22Rv1 (cell line): ENCODE results near the gene TBCA.

ENCODE experiments used
- ZFX ChIP-seq: fragments of 450-650 bp; IDR thresholded peaks from 2 replicates; pipeline ENCODE4 v1.6.1; 2017; ENCODE audit warnings: antibody characterized with exemption, borderline replicate concordance
- TF ChIP-seq, protein P1 (sequence below): fragments of 450-650 bp; IDR thresholded peaks from 2 replicates; pipeline ENCODE4 v1.5.1; 2017; ENCODE audit warnings: mild to moderate bottlenecking

DNA sequence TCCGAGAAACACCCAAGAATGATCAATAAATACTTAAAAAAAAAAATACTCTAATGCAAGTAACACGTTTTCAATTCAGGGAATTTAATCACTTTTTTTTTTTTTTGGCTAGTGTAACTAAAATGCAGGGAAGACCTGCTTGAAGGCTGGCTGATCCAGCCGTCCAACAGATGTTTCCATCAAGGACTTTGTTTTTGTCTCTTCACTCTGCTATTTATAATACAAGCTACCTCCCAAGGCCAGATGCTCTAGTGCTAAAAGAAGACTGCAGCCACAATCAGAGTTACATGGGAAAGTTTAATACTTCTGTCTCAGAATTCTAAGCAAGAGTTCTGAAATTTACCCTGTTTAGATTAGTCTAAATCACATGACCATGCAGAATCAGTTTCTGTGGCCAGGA is 14.5 kb downstream of the TBCA start:
- TF ChIP-seq, protein P1, sequence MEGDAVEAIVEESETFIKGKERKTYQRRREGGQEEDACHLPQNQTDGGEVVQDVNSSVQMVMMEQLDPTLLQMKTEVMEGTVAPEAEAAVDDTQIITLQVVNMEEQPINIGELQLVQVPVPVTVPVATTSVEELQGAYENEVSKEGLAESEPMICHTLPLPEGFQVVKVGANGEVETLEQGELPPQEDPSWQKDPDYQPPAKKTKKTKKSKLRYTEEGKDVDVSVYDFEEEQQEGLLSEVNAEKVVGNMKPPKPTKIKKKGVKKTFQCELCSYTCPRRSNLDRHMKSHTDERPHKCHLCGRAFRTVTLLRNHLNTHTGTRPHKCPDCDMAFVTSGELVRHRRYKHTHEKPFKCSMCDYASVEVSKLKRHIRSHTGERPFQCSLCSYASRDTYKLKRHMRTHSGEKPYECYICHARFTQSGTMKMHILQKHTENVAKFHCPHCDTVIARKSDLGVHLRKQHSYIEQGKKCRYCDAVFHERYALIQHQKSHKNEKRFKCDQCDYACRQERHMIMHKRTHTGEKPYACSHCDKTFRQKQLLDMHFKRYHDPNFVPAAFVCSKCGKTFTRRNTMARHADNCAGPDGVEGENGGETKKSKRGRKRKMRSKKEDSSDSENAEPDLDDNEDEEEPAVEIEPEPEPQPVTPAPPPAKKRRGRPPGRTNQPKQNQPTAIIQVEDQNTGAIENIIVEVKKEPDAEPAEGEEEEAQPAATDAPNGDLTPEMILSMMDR = no peak
- no peak for TF ChIP-seq ZFX
